MG63 (cell line): Measurements from ENCODE around the gene SMPD1. TPM values are rescaled to one million over a fixed set of nuclear protein-coding genes. Genes with fewer than 3 reads are reported as not detected.
A peak's percentile ranks its signal among the peaks of the same experiment; 100 is the strongest.
"Not testable (repeated sequence)": the region's sequence is repeated elsewhere in the genome, so short reads cannot be mapped to it uniquely, and the experiment has no call there.

Source experiments
- DNase-seq: peaks from one replicate; pipeline ENCODE4 v3.0.0-alpha.2; 2020
- H3K27me3 ChIP-seq: fragments of 250-450 bp; sonication (Bioruptor Pico); 2 replicates; pipeline ENCODE4 v1.5.1; 2020; ENCODE audit warnings: mild to moderate bottlenecking, moderate library complexity
- H3K36me3 ChIP-seq: fragments of 250-450 bp; sonication (Bioruptor Pico); 2 replicates; pipeline ENCODE4 v1.5.1; 2020; ENCODE audit warnings: mild to moderate bottlenecking, moderate library complexity
- H3K4me3 ChIP-seq: fragments of 250-450 bp; sonication (Bioruptor Pico); 2 replicates; pipeline ENCODE4 v1.5.1; 2020; ENCODE audit warnings: mild to moderate bottlenecking, moderate library complexity
- H3K9me3 ChIP-seq: fragments of 250-450 bp; sonication (Bioruptor Pico); 2 replicates; pipeline ENCODE4 v1.5.1; 2020; ENCODE audit warnings: mild to moderate bottlenecking, moderate library complexity
- total RNA-seq: library from RNA; depleted of rRNA; stranded (reverse); fragments of >200 nt; shearing (Covaris generic); gene quantifications from 2 replicates; pipeline ENCODE4 v1.2.3, GENCODE V29; 2014; ENCODE audit warnings: low replicate concordance

SMPD1 gene
- total RNA-seq, 1 experiment from 2014 or later: 17.7 TPM

DNA sequence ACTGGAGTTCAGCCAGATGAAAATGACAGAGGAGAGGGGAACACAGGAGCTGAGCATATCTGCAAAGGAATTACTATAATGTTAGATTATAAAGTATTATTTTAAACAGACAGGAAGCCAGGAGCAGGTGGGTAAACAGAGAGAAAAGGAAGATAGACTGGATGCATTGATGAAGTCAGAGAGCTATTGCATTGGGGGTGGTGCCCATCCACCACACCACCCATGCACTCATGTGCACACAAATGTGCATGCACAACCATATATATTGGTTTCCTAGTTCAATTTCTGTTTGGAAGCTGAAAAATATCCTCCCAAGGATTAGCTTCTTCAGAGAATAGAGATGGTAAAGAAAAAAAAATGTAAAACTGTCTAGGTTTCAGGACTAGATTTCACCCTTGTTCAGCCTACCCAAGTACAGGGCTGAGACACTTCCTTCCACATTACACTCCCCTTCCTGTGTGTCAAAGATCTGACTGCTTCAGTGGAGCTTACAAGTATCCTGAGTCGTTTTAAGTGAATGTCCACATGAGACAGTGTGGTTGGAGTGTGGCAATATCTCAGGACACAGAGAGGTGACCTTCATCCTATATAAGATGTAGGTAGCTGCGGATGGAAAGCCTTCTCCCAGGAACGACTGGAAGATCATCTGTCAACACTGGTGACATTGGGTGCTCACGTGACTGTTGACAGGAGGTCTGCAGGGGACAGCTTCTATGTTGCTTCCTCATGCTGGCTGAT lies 12.2 kb upstream of the SMPD1 start:
- H3K36me3 ChIP-seq: no peaks in the 10 kb centered on the region
- DNase-seq: no peak
- H3K9me3 ChIP-seq: no peaks in the 10 kb centered on the region
- H3K4me3 ChIP-seq: no peak overlapping the region
- 0 out of 2 replicates have a peak, but pooled peaks cover 3% of the 10 kb centered on the region for H3K27me3 ChIP-seq

DNA sequence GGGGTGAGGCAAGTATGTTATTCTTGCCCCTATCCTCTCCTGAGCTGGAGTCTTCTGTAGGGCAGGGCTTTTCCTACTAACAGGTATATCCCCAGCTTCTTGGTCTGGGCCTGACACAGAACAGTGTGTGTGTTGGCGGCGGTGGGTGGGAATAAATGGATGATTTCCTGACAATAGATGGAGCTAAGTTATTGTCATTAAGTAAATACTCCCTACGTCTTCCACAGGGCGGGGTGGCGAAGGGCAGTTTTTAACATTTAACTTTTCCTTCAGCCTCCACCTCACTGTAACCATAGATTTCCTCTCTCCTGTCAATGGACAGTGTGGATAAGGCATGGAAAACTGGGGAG lies 11.7 kb upstream of the SMPD1 start:
- Histone ChIP-seq H3K4me3 (no peak overlapping the region), H3K9me3 (no peaks in the 10 kb centered on the region), H3K36me3 (no peaks in the 10 kb centered on the region), H3K27me3 (0 out of 2 replicates have a peak, but pooled peaks cover 3% of the 10 kb centered on the region)
- DNase-seq: no peak

DNA sequence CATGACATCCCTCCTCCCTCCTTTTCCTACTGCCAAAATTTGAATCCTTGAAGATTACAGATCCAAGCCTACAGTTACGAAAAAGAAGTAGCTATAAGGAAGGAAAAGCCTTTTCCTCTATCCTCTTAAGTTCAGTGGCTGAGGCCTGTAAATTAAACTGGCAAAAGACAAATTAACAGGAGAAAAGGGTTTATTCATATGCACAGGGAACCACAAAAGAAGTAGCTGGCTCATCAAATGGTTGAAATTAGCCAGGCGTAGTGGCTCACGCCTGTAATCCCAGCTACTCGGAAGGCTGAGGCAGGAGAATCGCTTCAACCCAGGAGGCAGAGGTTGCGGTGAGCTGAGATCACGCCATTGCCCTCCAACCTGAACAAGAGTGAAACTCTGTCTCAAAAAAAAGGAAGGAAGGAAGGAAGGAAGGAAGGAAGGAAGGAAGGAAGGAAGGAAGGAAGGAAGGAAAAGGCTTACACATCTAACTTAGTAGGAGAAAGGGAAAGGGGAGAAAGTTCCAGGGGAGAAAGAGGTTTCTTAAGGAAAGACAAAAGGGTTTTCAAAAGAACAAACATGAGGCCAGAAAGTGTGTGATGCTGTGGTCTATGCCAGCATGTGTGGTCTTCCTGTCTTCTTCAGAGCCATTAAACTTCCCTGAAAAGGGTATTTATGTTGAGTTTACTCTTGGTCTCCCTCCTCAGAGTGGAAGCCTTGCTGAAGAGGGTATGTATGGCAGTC lies 5.1 kb upstream of the SMPD1 start:
- H3K9me3 ChIP-seq: no peaks in the 10 kb centered on the region
- no peaks in the 10 kb centered on the region for H3K36me3 ChIP-seq
- DNase-seq: no peak
- H3K4me3 ChIP-seq: no peak overlapping the region
- no peaks in the 10 kb centered on the region for H3K27me3 ChIP-seq

DNA sequence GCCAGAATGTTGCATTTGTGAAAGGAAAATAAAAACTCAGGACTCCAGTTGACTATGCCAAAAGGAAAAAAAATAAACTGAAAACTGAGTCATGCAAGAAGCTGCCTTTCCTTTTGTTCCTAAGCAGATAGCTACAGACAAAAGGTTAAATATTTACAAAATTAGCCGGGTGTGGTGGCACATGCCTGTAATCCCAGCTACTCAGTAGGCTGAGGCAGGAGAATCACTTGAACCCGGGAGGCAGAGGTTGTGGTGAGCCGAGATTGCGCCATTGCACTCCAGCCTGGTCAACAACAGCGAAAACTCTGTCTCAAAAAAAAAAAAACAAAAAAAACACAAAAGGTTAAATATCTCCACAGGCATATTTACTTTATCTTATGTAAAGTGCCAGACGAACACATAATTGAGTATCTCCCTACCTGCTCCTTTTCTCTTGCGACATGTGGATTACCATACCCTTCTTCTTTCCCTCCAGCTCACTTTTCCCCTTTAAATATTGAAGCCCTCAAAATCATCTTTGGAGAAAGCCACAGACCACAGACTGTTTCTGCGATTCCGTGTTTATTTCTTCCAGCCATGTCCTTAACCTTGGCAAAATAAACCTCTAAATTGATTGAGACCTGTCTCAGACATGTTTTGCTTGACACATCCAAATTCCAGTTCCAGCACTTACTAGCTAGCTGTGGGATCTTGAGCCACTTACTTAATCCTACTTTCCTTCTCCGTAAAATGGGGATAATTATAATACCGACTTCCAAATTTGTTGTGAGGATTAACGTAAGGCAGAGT lies 2.3 kb upstream of the SMPD1 start:
- peak; percentile 35 for DNase-seq
- no peaks in the 10 kb centered on the region for H3K36me3 ChIP-seq
- no peaks in the 10 kb centered on the region for H3K9me3 ChIP-seq
- H3K27me3 ChIP-seq: no peaks in the 10 kb centered on the region
- H3K4me3 ChIP-seq: no peak overlapping the region

DNA sequence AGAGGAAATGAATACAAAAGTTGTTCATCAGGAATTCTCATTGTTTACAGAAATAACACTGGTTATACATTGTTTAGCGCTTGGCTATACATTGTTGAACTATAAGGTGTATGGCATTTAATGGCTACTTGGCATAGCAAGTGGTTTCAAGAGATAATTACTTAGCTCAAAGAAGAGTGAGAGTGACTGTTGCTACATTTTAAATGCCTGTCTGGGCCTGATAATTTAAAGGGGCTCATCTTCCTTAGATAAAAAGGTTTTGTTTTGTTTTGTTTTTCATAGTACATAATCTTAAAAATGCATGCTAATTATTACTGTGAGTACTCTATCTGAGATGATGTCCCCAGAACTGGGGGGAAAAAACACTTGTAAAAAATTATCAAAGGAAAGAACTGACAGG lies 1.5 kb upstream of the SMPD1 start:
- Histone ChIP-seq H3K9me3 (no peaks in the 10 kb centered on the region), H3K36me3 (no peaks in the 10 kb centered on the region; the same call in 1 of the 2 replicates), H3K4me3 (no peak overlapping the region; the same call in 1 of the 2 replicates), H3K27me3 (no peaks in the 10 kb centered on the region)
- DNase-seq: no peak

DNA sequence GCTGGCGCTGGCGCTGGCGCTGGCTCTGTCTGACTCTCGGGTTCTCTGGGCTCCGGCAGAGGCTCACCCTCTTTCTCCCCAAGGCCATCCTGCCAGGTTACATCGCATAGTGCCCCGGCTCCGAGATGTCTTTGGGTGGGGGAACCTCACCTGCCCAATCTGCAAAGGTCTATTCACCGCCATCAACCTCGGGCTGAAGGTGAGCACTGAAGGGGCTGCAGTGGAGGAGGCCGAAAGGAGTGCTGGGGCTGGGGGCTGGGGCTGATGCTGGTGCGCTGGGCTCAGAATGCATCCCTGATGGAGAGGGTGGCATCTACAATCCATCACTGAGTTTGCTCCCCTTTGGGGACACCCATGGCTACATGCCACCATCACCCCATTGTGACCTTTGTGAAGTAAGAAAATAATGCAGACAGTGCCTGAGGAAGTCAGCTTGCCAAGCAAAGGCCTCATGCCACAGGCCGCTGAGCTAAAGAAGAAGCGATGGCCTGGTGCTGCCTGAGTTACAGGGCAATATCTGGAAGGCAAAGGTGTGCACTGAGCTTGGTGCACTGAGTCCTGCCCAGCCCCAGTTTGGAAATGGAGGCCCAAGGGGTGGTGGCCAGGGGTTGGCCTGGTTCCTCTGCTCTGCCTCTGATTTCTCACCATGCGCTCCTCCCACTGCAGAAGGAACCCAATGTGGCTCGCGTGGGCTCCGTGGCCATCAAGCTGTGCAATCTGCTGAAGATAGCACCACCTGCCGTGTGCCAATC lies 620 bp downstream of the SMPD1 start:
- no peaks in the 10 kb centered on the region for H3K9me3 ChIP-seq
- no peaks in the 10 kb centered on the region; the same call in 1 of the 2 replicates for H3K36me3 ChIP-seq
- DNase-seq: no peak
- no peaks in the 10 kb centered on the region for H3K27me3 ChIP-seq
- peak overlapping the region; percentile 82 for H3K4me3 ChIP-seq

DNA sequence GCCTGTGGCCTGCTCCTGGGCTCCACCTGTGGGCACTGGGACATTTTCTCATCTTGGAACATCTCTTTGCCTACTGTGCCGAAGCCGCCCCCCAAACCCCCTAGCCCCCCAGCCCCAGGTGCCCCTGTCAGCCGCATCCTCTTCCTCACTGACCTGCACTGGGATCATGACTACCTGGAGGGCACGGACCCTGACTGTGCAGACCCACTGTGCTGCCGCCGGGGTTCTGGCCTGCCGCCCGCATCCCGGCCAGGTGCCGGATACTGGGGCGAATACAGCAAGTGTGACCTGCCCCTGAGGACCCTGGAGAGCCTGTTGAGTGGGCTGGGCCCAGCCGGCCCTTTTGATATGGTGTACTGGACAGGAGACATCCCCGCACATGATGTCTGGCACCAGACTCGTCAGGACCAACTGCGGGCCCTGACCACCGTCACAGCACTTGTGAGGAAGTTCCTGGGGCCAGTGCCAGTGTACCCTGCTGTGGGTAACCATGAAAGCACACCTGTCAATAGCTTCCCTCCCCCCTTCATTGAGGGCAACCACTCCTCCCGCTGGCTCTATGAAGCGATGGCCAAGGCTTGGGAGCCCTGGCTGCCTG lies 1.4 kb downstream of the SMPD1 start:
- H3K27me3 ChIP-seq: no peaks in the 10 kb centered on the region
- DNase-seq: no peak
- no peak overlapping the region for H3K4me3 ChIP-seq

DNA sequence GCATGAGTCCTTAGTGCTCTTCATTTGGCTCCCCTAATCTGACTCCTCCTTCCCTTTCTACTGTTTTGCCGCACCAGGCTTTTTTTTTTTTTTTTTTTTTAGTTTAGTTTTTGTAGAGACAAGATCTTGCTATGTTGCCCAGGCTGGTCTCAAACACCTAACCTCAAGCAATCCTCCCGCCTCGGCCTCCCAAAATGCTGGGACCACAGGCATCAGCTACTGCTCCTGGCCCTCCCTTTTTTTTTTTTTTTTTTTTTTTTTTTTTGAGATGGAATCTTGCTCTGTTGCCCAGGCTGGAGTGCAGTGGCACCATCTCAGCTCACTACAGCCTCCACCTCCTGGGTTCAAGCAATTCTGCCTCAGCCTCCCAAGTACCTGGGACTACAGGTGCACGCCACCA lies 2.0 kb downstream of the SMPD1 start:
- not testable (repeated sequence) for H3K36me3 ChIP-seq, H3K4me3 ChIP-seq, H3K9me3 ChIP-seq, H3K27me3 ChIP-seq, DNase-seq

More for the DNA sequence above, 1.4 kb downstream of the SMPD1 start:
- Histone ChIP-seq H3K36me3 (no peaks in the 10 kb centered on the region; the same call in 1 of the 2 replicates), H3K9me3 (no peaks in the 10 kb centered on the region)

DNA sequence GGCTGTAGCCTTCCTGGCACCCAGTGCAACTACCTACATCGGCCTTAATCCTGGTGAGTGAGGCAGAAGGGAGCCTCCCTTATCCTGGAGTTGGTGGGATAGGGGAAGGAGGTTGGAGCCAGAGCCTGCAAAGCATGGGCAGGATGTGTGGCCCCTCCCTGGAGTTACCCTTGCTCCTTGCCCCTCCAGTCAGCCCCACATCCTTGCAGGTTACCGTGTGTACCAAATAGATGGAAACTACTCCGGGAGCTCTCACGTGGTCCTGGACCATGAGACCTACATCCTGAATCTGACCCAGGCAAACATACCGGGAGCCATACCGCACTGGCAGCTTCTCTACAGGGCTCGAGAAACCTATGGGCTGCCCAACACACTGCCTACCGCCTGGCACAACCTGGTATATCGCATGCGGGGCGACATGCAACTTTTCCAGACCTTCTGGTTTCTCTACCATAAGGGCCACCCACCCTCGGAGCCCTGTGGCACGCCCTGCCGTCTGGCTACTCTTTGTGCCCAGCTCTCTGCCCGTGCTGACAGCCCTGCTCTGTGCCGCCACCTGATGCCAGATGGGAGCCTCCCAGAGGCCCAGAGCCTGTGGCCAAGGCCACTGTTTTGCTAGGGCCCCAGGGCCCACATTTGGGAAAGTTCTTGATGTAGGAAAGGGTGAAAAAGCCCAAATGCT lies 3.9 kb downstream of the SMPD1 start:
- Histone ChIP-seq H3K9me3 (no peaks in the 10 kb centered on the region), H3K36me3 (no peaks in the 10 kb centered on the region; the same call in 1 of the 2 replicates), H3K27me3 (no peaks in the 10 kb centered on the region)

DNA sequence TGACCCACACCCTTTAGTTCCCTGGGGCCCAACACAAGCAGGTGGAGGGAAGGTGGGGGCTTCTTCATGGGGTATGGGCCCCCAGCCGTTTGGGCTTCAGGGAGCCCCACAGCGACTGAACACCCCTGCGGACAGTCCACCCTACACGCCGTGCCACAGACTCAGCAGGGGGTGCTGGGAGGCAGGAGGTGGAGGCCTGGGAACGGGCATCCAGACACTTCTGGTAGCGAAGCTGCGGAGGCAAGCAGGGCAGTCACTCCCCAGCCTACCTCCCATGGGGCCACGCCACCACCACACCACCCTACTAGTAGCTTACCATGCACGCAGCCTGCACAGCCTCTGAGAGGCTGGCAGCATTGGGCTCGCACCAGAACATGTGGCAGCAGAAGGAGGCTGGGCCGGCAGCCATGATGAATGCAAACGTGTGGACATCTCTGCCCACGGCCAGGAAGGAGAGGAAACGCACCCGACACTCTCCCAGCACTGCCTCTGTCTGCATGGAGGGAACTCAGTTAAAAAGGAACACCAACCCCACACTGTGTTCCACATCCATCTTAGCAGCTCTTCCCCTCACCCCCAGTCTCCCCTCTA lies 5.3 kb downstream of the SMPD1 start:
- no peaks in the 10 kb centered on the region for H3K27me3 ChIP-seq
- H3K9me3 ChIP-seq: no peaks in the 10 kb centered on the region
- H3K4me3 ChIP-seq: no peak overlapping the region
- no peaks in the 10 kb centered on the region; the same call in 1 of the 2 replicates for H3K36me3 ChIP-seq
- DNase-seq: no peak

More for the DNA sequence above, 3.9 kb downstream of the SMPD1 start:
- H3K4me3 ChIP-seq: no peak overlapping the region
- no peak for DNase-seq

DNA sequence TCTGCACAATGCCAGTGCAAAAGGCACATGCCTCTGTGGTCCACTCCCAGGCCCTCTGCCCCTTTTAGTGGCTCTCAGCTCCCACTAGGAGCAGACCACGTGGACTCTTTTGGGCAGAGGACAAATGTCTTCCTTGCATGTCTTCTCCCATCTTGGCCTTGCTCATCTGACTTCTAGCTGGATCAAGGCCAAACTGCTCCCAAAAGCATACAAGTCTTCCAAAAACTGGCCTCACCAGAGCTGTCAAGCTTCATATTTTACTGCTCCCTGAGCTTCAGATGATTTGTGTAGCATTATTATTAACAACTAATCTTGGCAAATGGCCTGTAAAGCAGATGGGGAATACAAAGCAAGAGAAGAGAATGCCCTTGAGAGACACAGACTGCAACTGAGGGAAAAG lies 6.9 kb downstream of the SMPD1 start:
- no peaks in the 10 kb centered on the region for H3K27me3 ChIP-seq
- DNase-seq: no peak
- H3K9me3 ChIP-seq: no peaks in the 10 kb centered on the region
- H3K4me3 ChIP-seq: no peak overlapping the region
- no peaks in the 10 kb centered on the region; the same call in 1 of the 2 replicates for H3K36me3 ChIP-seq

DNA sequence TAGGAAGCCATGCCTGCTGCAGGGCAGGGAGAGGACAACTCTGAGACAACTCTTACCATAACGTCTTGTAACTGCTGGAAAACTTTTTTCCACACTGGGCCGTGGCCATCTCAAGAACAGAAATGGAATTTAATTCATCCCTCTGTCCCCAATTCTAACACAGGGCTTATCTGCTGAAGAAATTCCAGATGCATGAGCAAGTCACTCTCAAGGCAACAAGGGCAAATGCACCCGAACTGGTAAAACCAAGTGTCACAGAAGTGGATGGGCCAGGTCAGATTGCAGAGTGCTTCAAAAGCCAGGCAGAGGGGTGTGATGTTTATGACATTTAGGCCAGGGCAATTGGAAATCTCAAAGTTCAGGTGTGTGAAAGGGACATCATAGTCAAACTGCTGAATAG lies 7.4 kb downstream of the SMPD1 start:
- Histone ChIP-seq H3K9me3 (no peaks in the 10 kb centered on the region), H3K27me3 (no peaks in the 10 kb centered on the region), H3K36me3 (no peaks in the 10 kb centered on the region; the same call in 1 of the 2 replicates), H3K4me3 (no peak overlapping the region)
- DNase-seq: no peak

DNA sequence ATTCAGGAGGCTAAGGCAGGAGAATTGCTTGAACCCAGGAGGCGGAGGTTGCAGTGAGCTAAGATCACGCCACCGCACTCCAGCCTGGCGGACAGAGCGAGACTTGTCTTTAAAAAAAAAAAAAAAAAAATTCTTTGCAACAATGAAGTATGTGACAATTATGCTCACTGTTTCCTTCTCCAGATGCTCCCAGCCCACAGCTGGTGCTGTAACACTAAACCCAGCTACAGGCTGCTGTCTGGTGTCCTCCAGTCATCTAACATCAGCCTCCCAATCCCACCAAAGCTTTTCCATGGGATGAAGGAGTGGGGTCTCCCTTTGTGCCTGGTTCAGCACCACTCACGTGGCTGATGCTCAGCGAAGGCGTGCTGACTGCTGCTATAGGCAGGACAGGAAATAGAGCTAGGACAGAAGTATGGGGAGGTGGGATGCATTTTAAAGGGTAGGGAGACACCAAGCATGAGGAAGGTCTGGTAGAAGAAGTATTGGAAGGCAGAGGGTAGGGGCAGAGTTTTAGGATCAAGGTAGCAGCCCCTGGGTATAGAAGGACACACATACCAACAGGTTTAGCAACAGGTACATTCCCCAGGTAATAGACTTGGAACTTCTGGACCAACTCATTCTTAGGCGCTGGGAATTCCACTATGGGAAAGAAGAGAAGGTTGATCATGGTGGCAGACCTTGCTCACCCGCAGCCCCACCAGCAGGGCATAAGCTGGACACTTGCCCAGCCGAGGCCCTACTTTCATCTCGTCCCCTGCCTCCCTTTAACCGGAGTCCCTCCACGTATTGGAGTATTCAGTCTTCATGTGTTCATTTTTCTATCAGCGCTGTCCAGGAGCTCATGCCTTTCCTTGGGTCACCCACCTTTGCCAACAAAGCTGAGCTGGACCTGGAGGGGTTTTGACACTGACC lies 10.4 kb downstream of the SMPD1 start:
- Histone ChIP-seq H3K36me3 (no peaks in the 10 kb centered on the region), H3K4me3 (no peak overlapping the region), H3K27me3 (no peaks in the 10 kb centered on the region), H3K9me3 (no peaks in the 10 kb centered on the region)
- DNase-seq: no peak

DNA sequence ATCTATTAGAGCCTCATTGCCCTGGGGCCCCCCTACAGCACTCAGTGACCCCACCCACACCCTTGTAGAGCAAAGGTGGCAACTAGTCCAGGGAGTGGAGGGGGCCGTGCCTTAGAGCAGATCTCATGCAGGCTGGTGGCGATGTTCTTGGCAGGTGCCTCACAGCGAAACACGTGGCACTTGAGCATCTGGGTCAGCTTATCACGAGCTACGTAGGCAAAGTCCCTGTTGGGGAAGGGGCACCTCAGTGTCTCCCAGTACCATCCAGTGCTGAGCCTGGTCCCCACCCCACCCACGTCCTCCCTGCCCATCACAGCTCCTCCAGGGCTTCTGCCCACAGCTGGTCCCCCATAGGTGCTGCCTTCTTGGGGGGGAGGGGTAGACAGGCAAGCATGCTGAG lies 11.2 kb downstream of the SMPD1 start:
- Histone ChIP-seq H3K27me3 (no peaks in the 10 kb centered on the region), H3K9me3 (no peaks in the 10 kb centered on the region)

More for the DNA sequence above, 11.2 kb downstream of the SMPD1 start:
- no peak for DNase-seq
- H3K4me3 ChIP-seq: no peak overlapping the region
- H3K36me3 ChIP-seq: no peaks in the 10 kb centered on the region
